22Rv1 (cell line): ENCODE data around the gene POGZ.

Source experiments
- ZFX ChIP-seq: fragments of 450-650 bp; IDR thresholded peaks from 2 replicates; pipeline ENCODE4 v1.6.1; 2017; ENCODE audit warnings: antibody characterized with exemption, borderline replicate concordance
- TF ChIP-seq, protein P1 (sequence below): fragments of 450-650 bp; IDR thresholded peaks from 2 replicates; pipeline ENCODE4 v1.5.1; 2017; ENCODE audit warnings: mild to moderate bottlenecking

GRCh38 chr1:151472856-151473731 lies 13.8 kb upstream of the POGZ start:
- TF ChIP-seq, protein P1, sequence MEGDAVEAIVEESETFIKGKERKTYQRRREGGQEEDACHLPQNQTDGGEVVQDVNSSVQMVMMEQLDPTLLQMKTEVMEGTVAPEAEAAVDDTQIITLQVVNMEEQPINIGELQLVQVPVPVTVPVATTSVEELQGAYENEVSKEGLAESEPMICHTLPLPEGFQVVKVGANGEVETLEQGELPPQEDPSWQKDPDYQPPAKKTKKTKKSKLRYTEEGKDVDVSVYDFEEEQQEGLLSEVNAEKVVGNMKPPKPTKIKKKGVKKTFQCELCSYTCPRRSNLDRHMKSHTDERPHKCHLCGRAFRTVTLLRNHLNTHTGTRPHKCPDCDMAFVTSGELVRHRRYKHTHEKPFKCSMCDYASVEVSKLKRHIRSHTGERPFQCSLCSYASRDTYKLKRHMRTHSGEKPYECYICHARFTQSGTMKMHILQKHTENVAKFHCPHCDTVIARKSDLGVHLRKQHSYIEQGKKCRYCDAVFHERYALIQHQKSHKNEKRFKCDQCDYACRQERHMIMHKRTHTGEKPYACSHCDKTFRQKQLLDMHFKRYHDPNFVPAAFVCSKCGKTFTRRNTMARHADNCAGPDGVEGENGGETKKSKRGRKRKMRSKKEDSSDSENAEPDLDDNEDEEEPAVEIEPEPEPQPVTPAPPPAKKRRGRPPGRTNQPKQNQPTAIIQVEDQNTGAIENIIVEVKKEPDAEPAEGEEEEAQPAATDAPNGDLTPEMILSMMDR = no peak
- TF ChIP-seq ZFX = no peak
